CD4-positive, alpha-beta T cell treated with Interleukin-17A for 4 hours (primary cell): ENCODE measurements around the gene CEP162.
"Not testable (repeated sequence)": the region's sequence is repeated elsewhere in the genome, so short reads cannot be mapped to it uniquely, and the experiment has no call there.

ENCODE experiments used
- DNase-seq: peaks from one replicate; pipeline ENCODE4 v3.0.0-alpha.2; 2020; ENCODE audit warnings: mixed read lengths

CEP162 gene

DNA sequence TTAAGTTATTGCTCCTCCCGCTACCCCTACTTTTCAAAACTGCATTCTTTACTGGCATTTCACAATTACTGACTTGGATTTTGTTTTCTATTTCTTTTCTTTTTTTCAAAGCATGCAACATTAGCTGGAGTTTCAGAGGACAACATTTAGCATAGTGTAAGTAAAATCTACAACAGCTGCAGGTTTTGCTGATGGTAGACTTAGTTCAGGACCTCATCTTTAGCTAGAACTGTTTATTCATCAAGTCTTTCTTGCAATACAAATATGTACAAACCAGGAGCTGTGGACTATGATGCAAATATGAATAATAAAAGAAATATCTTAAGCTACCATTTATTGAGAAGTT is 728 bp upstream of the CEP162 start:
- no peak for DNase-seq

DNA sequence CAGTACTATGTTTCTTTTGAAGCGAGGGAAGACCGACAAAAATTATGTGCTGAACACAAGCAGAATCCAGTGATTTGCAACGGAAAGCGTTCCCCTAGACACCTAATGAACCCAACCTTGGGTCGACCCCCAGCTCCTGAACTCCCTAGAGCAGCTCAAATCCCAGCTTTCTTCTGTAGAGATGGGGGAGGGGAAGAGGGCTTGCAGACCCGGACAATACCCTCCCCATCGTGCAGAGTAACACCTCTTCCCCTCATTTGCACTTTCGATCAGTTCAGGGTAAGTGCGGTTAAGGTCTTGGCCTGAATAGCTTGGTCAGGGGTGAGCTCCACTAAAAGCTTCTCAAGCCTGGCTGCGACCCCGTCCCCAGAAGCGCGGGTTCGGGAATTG is 404 bp downstream of the CEP162 start:
- DNase-seq = no peak

- no peak for DNase-seq
Observed at GRCh38 chr6:84224251-84224650, 3.2 kb downstream of the CEP162 start.

GRCh38 chr6:84223608-84224007 is 3.8 kb downstream of the CEP162 start:
- not testable (repeated sequence) for DNase-seq

GRCh38 chr6:84222426-84222825 is 5.0 kb downstream of the CEP162 start:
- DNase-seq = no peak

- no peak for DNase-seq
Observed at GRCh38 chr6:84220809-84221409, 6.5 kb downstream of the CEP162 start.

DNA sequence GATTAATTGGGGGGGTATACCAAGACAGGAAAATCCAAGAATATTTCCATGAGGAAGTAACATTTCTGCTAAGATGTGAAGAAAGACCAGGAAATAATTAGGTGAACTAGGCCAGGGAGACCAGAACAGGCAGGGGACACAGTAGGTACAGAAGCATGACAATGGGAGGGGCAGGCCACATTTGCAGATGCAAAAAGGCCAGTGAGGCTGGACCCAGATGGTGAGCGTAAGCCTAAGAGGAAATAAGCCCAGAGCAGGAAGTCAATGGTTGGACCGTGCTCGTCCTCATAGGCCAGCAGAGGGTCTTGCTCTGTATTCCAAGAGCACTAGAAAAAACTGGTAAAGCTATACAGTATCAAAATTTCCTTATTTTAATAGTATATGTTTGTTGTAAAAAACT is 9.4 kb downstream of the CEP162 start:
- no peak for DNase-seq

- no peak for DNase-seq
Observed at GRCh38 chr6:84213217-84213616, 14.2 kb downstream of the CEP162 start.

GRCh38 chr6:84204011-84204410 is 23.4 kb downstream of the CEP162 start:
- no peak for DNase-seq

- DNase-seq = not testable (repeated sequence)
Observed at GRCh38 chr6:84199987-84200386, 27.5 kb downstream of the CEP162 start.

DNA sequence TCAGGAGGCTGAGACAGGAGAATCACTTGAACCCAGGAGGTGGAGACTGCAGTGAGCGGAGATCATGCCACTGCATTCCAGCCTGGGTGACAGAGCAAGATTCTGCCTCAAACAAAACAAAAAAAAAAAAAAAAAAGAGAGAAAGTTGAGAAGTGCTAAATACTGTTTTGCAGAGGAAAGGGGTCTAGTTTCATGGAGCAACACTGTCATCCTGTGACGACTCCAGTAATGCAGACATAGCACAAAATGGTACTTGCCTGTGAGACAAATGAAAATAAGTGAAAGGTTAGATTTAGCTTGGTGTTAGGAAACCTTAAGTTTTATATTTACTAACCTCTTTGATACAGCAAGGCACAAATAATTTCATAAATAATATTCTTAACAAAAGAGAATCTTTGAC is 29.7 kb downstream of the CEP162 start:
- DNase-seq = no peak

DNA sequence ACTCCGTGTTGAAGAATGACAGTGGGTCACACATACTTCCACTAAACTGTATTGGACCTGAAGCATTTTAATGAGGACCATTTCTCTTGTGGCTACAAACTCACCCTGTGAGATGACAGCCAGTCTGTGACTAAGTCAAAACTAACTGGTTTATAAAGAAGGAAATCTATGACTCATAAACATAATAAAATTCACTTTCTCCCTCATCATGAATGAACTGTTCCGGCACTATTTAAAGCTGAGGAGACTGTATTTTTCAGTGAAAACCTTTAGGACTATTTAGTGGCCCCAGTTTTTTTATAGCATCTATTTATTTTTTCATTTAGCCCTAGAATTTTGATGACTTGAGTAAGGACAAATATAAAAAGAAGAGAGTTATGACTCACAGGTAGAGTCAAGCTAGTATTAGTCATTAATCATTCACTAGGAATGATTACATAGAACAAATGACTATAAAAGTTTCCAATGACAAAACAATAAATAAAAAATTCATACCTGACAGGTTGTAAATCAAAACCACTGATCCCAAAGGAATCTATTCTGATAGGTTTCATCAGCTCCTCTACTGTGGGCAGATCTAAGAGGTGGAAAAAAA is 34.2 kb downstream of the CEP162 start:
- no peak for DNase-seq

- DNase-seq = no peak
Observed at GRCh38 chr6:84191802-84192201, 35.6 kb downstream of the CEP162 start.

DNA sequence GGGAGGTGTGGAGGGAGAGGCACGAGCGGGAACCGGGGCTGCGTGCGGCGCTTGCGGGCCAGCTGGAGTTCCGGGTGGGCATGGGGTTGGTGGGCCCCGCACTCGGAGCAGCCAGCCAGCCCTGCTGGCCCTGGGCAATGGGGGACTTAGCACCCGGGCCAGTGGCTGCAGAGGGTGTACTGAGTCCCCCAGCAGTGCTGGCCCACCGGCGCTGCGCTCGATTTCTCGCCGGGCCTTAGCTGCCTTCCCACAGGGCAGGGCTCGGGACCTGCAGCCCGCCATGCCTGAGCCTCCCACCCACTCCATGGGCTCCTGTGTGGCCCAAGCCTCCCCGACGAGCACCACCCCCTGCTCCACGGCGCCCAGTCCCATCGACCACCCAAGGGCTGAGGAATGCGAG is 38.1 kb downstream of the CEP162 start:
- DNase-seq = not testable (repeated sequence)

DNA sequence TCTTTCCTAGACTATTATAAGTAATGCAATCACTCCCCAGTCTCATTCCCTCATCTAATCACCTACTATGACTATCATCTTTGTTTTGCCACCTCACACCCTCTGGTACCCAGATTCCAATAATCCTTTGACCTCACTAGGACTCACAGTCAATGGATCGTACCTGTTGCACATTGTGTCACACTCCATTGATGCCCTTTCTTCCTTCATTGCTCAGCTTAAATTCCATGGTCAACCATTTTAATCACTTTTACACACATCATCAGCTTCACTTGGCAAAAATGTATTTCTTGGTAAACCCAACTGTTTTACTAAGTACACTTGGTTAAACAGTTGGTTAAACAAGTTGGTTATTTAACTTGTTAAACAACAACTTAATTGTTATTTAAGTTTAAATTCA is 44.0 kb downstream of the CEP162 start:
- DNase-seq = no peak

DNA sequence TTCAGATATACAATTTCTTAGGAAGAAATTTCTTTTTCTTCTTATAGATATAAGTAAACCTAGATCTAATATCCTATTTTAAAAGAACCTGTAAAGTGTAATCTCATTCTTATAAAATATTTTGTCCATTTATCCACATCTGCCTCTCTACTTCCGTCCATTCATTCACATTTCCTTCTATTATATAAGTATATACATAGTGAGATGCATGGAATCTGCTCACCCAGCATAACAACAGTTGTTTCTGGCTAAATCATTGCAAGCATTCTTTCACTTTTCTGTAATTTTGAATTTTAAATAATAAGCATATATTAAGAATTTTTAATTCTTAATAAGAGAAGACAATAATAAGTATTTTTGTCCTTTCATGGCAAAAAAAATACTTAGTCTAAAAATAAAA is 45.4 kb downstream of the CEP162 start:
- DNase-seq = no peak

DNA sequence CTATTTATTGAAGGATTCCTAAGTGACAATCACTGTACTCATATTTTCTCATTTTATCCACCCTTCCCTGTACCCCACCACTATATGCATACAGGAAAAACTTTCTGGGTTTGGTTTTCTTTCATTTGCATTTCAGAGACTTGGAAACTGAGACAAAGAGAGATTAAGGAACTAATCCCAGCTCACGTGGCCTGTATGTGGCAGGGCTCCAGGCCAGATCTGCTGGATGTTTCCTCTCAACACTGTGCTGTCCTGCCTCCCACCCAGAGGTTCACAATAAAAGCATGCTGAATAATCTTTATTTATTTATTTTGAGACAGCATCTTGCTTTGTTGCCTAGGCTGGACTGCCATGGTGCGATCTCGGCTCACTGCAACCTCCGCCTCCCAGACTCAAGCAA is 50.2 kb downstream of the CEP162 start:
- no peak for DNase-seq

DNA sequence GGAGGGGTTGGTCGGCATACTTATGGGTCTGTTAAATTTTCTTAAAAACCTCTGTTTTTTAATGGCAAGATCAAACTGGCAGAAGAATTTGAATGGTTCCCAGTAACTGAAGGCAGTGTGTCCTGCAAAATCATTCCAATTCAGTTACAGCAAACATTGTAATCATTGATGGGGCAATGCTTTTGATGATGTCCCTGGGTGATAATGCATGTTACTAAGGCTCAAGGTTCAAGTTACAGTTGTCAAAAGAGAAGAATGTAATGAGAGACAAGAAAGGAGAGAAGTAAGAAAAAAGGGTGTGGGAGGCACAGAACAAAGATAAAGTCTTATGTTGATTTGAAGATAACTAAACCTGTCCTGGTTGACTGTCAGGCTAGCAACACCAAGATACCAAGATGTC is 54.9 kb downstream of the CEP162 start:
- DNase-seq = no peak

DNA sequence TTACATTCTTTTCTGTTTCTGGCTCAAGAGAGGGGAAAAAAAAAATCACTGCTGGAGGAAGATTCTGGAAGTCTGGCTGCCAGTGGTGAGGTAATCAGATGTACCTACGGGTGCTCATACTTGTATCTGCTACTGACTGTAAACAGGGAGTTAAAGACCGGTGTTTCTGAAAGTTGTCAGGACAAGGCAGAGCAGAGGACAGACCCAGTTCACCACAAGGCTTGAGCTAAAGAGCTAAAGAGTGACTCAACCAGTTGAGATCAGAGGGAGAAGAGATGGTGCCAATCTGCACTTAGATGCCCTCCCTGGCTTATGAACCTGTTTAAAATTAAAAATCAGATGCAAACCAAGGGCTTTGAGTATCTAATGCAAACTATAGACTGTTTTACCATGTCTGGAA is 55.4 kb downstream of the CEP162 start:
- no peak for DNase-seq

DNA sequence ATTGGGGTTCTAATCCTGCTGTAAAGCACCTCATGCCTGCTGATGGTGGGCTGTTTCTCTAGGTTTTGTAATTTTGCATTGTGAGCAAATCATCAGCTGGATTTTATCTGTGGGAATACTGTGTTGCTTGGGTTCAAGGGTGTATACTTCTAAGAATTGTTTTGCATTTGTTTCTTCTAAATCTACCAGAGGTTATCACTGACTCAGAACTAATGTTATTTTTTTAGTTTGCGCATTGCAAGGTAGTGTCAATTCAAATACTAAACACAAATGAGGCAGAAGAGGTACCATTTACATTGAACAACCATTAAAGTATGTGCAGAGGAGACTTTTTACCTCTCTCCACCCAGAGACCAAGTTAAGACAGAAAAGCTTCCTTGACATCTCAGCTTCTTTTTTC is 60.0 kb downstream of the CEP162 start:
- DNase-seq = no peak

- DNase-seq = no peak
Observed at GRCh38 chr6:84166395-84166794, 61.0 kb downstream of the CEP162 start.

DNA sequence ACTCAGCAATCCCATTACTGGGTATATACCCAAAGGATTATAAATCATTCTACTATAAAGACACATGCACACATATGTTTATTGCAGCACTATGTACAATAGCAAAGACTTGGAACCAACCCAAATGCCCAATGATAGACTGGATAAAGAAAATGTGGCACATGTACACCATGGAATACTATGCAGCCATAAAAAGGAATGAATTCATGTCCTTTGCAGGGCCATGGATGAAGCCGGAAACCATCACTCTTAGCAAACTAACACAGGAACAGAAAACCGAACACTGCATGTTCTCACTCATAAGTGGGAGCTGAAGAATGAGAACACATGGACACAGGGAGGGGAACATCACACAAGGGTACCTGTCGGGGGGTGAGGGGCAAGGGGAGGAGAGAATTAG is 63.1 kb downstream of the CEP162 start:
- not testable (repeated sequence) for DNase-seq

GRCh38 chr6:84161190-84161589 is 66.3 kb downstream of the CEP162 start:
- no peak for DNase-seq

DNA sequence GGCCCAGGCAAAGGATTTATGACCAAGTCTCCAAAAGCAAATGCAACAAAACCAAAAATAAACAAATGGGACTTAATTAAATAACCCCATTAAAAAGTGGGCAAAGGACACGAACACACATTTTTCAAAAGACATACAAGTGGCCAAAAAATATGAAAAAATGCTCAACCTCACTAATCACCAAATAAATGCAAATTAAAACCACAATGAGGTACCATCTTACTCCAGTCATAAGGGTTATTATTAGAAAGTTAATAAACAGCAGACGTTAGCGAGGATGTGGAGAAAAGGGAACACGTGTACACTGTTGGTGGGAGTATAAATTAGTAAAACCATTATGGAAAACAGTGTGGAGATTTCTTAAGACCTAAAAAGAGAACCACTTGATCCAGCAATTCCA is 71.1 kb downstream of the CEP162 start:
- DNase-seq = no peak

DNA sequence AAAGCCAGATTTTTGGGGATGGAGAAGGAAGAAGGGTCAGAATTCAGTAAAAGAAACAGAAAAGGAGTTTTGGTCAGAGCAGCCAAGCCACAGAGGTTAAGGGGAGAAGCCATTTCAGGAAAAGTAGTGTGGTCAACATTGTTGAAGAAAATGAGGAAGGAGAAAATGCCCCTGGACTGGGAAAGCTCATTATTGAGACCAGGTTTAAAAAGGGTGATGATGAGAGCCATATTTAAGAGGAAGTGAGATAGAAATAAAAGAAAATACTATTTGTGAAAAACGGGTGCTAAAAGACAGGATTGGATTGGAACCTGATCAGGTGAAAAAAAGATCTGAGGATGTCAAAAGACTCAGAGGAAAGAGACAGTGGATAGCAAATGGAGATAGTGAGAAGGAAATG is 75.8 kb downstream of the CEP162 start:
- no peak for DNase-seq
